HG03039 (cell line): Measurements from ENCODE around the gene LAMTOR4.
"Not testable (repeated sequence)": the region's sequence is repeated elsewhere in the genome, so short reads cannot be mapped to it uniquely, and the experiment has no call there.

Experiments
- ATAC-seq: cut with Tn5 transposase; IDR thresholded peaks from one replicate; pipeline ENCODE4 v1.9.1; 2021; ENCODE audit warnings: mild to moderate bottlenecking, moderate library complexity; ENCODE audit not compliant: unreplicated experiment

LAMTOR4 gene

DNA sequence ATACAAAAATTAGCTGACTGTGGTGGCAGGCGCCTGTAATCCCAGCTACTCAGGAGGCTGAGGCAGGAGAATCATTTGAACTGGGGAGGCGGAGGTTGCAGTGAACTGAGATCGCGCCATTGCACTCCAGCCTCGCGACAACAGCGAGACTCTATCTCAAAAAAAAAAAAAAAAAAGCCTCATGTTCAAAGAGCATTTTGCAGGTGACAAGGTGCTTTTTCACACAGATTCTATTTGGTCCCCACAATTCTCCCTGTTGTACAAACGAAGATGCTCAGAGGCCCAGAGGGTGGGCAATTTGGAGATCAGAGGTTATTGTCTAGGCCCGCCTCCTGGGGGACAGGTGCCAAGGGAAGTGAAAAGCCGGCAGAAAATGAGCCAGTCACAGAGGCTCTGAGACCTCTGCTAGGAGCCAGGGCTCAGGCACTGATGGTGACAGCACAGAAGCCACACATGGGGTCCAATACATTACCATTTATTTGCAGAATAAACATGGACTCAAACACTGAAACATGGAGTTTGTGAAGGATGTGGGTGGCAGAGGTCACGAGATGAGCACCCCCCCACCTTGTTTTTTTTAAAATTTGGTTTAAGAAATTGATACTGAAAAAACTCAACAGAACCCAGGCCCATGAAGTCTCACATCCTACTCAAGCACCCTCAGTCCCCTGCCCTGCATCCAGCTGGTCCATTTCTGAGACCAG is 20.6 kb downstream of the LAMTOR4 start:
- no peak for ATAC-seq

DNA sequence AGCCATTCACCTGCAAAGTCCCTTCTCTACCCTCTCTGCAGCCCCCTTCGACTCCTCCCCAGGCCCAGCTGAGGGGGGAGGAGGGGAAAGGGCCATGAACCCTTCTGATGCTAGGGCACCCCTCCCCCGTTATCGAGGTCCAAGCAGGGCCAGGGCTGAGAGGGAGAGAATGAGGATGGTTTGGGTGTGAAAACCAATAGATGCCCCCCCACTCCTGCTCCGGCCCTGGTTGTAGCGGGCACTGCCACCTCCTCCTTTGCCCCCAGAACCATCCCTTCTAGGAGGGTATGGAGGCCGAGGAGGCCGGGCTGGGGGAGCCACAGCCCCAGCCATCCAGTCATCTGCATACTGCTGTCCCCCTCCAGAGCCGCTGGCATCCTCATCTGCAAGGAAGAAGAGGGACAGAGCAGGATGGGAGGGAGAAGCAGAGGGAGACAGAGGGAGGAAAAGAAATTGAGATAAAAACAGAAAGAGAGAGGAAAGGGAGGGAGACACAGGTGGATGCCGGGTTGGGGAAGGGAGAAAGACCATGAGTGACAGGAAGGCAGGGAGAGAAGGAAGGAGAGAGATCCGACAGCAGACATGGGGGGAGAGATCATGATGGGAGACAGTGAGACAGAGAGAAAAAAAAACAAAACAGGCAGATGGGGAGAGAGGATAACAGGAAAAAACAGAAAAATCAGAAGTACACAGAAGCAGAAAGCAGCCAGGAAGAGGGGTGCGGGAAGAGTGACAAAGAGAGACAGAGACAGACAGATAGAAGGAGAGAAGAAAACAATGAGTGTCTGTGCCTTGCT is 21.6 kb downstream of the LAMTOR4 start:
- no peak for ATAC-seq

DNA sequence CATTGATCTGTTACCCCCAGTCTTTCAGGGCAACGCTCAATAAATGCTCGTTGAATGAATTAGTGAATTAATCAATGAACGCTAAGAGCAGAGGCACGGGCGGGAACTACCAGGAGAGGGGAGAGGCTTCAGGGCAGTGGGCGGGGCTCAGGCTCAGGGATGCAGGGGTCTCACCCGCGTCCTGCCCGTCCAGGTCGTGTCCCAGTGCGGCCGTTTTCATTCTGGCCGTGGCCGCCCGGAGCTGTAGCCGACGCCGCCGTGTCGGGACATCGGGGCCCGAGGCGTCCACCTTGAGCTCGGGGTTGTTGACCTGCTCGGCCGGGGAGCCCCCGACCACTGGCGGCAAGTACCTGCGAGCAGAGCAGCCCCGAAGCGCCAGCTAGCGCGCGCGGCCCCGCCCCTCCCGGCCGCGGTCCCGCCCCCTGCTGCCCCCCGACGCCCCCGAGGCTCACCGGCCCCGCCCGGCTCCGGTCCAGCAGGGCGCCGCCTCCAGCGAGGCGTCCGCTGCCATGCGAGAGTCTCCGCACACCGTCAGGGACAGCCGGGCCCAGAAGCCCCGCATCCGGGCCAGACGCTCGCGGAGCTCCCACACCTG is 22.5 kb downstream of the LAMTOR4 start:
- ATAC-seq: no peak

DNA sequence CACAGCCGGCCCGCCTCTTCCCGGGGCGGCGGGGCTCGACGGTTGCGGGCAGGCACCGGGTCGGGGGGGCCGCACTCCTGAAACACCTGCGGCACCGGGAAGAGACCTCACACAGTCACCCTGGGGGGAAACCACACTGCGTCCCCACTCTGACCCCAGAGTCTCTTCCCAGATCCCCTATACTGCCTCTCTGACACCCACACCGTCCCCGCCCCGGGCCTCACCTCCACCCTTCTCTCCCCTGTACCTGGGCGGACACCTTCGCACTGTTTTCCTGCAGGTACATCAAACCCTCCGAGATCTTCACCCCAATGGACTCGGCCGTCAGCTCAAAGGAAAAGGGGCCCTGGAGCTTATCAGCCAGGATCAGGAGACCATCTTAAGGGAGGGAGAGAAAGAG is 23.1 kb downstream of the LAMTOR4 start:
- ATAC-seq: no peak

DNA sequence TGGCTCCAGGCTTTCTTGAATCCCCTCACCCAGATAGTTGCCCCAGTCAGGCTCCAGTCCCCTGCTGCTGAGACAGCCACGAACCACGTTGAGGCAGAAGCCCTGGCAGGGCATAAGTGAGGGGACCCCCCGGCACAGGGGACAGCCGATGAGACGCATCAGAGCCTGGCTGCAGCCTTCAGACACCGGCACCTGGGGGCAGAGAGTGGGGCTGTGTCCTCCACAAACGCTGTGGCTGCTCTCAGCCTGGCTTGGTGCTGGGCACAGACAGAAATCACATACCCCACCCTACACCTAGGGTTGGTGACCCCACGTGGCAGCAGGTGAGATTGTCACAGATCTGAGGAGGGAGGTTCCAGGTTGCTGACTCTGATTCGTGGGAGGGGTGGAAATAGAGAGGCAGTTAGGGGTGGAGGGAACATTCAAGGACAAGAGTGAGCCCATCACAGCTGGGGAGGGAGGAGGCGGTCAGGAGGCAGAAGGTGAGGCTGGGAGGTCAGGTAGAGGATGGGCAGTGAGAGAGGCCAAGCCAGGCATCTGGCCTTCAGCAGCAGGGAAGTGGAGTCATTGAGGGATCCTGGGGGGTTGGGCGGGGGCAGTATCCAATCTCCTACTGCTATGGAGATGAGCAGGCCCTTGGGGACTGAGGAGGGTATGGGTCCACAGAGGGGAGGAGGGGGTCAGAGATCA is 25.2 kb downstream of the LAMTOR4 start:
- ATAC-seq: no peak

DNA sequence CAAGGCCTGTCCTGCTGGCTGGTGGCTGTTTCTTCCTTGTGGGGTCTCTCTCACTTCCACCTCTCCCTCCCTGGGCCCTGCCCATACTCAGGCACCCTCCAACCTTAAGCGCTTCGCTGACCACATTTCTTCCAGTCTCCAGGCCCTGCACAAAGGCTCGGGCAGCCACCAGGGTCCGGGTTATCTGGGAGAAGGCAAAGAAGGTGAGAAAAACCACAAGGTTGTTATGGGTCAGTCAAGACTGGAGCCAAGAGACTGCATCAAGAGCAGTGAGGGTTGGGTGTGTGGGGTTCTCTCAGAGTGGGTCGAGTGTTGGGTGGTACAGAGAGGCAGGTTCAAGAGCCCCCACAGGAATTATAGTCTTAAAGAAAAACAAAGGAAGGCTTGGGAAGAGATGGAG is 25.9 kb downstream of the LAMTOR4 start:
- no peak for ATAC-seq

DNA sequence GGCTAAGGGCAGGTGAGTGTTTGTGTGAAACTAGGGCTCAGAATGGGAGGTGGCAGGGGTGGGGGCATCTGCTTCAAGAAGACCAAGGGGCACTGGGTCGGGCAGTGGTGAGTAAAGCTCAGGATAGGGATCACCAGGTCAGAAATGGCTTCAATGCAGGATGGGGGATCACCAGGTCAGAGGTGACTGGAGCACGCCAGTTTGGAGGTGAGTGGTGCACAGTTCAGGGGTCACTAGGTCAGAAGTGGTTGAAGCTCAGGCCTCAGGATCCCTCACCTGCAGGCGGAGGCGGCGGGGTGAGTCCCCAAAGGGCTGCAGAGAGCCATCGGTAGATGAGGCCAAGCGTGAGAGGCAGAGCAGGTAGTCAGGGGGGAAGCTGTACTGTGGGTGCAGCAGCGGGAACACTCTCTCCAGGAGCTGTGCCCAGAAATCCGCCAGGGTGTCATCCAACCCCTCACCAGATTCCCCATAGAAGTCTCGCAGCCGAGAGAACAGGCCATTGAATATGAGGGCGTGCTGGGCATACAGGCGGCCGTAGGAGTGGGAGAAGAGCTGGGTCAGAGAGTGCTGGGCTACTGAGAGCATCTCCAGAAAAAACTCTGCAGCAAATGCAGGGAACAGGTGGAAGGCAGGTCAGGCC is 26.7 kb downstream of the LAMTOR4 start:
- ATAC-seq: no peak

DNA sequence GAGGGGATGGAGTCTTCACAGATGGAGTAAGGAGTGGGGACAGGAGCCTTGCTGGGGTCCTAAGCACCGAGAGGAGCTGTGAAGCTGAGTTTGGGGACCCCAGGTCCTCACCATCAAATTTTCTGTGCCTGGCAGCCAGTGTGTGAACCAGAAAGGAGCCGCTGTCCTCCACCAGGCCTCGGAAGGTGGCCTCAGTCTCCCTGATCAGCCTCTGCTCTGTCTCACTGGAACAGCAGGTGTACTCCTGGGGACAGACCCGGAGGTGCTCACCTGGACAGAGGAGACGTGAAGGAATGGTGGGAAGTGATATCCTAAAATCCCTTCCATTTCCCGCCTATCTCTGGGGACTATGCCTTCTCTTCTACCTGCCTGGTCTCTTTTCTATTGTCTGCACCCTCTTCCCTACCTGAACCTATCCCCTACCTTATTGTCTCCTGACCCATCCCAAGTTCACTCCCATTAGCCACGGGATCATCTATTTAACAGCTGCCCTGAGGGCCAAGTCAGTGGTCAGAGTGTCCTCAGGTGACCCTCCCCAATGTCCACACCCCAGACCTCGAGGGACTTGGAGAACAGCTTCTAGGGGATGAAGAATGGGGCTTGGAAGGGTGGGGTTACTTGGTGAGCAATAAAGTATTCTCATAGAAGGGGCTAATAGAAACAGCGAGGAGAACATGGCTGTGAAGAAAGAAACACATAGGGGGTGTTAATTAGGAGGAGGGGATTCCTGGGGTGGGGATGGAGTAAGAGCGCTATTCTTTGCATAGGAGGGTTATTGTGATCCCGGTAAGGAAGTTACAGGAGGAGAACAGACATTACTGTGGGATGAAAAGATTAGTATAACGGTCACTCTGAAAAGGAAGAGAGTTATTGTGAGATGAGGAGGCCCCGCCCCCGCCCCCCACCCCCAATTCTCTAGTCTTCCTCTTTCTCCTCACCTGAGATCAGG is 27.7 kb downstream of the LAMTOR4 start:
- no peak for ATAC-seq

DNA sequence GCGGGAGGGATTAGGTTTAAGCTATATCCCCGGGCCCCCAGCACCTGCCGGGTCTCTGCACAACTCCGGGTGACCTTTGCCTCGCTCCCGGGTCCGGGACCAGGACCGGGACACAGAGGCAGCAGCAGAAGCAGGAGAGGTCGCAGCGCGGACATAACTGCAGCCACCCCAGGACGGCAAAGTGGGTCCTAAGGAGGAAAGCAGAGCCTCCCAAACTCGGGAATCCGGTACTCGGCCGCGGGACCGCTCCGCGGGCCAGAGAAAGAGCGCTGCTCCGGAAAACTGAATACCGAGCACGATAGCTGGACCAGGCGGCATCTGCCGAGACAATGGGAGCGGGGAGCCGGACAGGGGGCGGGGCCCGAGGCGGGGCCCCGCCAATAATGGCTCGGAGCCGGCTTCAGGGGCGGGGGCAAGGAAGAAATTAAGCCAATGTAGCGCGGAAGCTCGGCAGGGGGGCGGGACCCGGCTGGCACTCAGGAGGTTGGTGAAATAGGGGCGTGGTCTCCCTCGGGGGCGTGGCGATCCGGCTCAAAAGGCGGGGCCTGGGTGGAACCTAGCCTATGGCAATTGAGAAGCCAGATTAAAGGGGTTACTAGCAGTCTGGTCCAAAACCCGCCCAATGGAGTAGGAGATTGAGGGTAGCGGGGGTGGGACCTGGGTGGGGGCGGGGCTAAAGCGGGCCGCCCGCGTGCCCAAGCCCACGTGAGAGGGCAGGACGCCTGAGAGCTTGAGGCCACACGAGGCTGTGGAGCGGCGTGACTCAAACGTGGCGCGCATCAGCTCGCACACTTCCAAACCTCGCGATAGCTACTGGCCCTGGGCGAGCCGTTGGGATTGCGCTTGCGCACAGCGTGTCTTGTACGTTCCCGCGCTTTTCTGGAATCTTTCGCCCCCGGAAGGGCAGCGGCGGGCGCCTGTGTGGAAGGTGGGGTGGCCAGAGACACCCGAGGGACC is 28.6 kb downstream of the LAMTOR4 start, which contains the start of the genes GPC2 and STAG3:
Gene GPC2, minus strand, starts transcription at position 337 of the 957 bp plus-strand sequence. Its CDS starts 182 bp downstream, at position 155.
Gene STAG3, plus strand, starts transcription at position 874 of the 957 bp plus-strand sequence. CDS start 2,639 bp downstream, outside the sequence.
- peak; percentile 79 for ATAC-seq

DNA sequence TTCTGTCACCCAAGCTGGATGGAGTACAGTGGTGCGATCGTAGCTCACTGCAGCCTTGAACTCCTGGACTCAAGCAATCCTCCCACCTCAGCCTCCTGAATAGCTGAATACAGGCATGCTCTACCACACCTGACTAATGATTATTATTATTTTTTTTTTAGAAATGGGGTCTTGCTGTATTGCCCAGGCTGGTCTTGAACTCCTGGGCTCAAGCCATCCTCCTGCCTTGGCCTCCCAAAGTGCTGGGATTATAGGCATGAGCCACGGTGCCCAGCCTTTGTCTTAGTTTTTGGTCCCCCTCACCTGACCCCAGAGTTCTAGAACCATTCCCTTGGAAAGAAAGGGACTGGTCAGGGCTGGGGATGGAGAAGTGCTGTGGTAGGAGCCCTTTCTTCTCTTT is 31.4 kb downstream of the LAMTOR4 start:
- ATAC-seq: not testable (repeated sequence)

DNA sequence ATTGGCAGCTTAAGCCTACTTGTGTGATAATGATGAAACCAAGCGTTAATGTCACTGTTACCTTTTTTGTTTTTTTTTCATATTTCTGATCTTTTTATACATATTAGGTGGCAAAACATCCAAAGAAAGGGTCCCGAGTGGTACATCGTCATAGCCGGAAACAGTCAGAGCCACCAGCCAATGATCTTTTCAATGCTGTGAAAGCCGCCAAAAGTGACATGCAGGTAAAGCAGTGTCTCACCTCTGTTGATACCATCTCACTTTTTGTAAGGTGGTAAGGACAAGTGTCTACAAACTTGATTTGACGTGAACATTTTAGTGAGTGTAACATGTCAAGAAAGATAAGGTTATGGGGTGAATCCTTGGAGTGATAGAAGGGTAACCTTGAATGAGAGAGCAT is 33.9 kb downstream of the LAMTOR4 start:
- ATAC-seq: not testable (repeated sequence)

DNA sequence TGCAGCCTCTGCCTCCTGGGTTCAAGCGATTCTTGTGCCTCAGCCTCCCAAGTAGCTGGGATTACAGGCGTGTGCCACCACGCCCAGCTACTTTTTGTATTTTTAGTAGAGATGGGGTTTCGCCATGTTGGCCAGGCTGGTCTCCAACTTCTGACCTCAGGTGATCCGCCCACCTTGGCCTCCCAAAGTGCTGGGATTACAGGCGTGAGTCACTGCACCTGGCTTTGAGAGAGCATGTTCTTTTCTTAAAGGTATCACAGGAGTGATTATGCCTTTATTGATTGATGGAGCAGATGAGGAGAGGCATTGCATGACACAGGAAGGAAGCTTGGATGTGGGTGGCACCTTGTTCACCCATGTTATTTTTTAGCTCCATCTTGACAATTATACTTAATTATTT is 34.4 kb downstream of the LAMTOR4 start:
- ATAC-seq: not testable (repeated sequence)

DNA sequence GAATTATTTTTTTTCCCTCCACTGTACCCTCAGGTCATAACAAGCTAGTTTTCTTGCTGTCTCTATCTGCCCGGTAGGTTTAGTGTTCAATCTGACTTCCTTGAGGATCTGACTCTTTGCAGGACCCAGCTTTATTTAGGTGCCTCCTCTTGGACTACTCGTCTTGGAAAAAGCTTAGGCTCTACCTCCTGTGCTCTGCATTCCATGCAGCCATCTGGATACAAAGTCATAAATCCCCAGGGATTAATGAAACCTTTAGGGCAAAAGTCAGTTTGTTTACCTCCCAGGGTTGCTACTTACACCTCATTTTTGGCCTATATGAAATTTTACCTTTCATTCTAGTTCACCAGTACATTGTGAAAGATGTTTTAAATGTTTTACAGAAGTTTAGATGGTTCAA is 37.0 kb downstream of the LAMTOR4 start:
- ATAC-seq: no peak

DNA sequence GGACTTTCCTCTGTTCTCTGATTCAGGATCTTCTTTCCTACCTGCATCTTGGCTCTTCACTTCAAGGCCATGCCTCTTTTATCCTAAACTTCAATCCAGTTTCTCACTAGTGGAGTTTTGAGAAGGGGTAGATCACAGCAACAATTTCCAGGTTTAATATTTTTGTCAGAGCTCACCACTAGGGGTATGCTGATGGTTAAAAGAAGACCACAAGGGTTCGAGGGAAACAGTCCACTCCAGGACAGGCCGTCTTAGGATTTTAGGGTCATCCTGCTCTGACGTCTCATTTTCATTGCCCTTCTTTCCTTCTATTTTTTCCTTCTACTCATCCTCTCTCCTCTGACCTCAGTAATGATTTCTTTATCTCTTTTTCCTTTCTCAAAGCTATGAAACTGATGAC is 40.3 kb downstream of the LAMTOR4 start:
- ATAC-seq: no peak

DNA sequence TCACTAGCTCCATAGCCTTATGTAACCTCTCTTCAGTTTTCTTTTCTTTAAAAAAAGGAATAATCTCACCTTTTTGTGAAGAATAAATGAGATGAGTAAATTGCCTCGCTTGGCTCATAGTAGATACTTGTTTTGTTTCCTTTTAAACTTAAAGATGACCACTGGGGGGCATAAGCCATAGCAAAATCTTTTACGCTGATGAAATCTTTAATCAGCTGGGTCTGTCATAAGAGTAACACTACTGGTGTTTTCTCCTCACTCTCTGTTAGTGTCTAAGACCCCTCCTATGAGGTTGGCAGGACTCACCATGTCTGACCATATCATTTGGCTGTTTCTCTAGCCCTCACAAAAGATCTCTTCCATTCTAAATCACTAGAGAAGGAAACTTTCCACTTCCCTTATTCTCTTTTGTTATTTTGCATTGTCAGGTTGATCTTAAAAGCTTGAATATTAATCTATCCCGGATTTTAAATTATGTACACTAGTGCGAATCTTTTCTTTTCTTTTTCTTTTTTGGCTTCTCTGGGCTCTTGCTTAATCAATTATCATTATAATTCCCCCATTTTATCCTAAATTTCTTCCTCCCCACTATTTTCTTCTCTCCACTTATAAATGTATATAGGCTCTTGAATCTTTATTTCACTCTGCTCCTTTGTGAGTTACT is 41.5 kb downstream of the LAMTOR4 start:
- ATAC-seq: no peak

DNA sequence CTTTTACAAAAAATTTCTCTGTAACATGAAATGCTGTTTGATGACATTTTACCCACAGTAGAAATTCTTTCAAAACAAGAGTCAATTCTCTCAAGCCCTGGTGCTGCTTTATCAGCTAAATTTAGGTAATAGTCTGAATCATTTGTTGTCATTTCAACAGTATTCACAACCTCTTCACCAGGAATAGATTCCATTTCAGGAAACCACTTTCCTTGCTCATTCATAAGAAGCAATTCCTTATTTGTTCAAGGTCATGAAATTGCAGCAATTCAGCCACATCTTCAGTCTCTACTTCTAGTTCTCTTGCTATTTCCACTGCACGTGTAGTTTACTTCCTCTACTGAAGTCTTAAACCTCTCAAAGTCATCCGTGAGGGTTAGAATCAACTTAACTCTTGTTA is 43.1 kb downstream of the LAMTOR4 start:
- no peak for ATAC-seq

DNA sequence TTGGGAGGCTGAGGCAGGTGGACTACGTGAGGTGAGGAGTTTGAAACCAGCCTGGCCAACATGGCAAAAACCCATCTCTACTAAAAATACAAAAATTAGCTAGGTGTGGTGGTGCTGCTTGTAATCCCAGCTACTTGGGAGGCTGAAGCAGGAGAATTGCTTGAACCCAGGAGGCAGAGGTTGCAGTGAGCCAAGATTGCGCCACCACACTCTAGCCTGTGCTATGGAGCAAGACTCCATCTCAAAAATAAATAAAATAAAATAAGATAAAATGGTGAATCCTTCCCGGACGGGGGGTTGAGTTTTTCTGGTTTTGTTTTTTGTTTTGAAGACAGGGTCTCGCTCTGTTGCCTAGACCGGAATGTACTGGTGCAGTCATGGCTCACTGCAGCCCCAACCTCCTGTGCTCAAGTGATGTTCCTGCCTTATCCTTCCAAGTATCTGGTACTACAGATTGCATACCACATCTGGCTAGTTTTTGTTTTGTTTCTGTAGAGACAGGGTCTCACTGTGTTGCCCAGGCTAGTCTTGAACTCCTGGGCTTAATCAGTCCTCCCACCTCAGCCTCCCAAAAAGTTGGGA is 43.7 kb downstream of the LAMTOR4 start:
- ATAC-seq: not testable (repeated sequence)

DNA sequence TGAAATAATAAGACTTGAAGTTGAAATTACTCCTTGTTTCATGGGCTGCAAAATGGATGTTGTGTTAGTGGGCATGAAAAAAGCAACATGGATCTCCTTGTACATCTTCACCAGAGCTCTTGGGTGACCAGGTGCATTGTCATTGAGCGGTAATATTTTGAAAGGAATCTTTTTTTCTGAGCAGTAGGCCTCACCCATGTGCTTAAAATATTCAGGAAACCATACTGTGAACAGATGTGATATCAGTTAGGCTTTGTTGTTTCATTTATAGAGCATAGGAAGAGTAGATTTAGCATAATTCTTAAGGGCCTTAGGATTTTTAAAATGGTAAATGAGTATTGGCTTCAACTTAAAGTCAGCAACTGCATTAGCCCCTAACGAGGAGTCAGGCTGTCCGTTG is 44.3 kb downstream of the LAMTOR4 start:
- ATAC-seq: no peak
